Kidney epithelial cell (primary cell): ENCODE data around the gene SPDYE2. TPM values are rescaled to one million over a fixed set of nuclear protein-coding genes. Genes with fewer than 3 reads are reported as not detected.
"Not testable (repeated sequence)": the region's sequence is repeated elsewhere in the genome, so short reads cannot be mapped to it uniquely, and the experiment has no call there.

ENCODE experiments used
- DNase-seq: peaks from one replicate; pipeline ENCODE4 v3.0.0-alpha.2; 2010; ENCODE audit warnings: low read depth
- H3K27me3 ChIP-seq: 2 replicates; pipeline ENCODE4 v1.6.0; 2011; ENCODE audit warnings: low read length; ENCODE audit not compliant: control insufficient read depth, insufficient read depth
- H3K36me3 ChIP-seq: 2 replicates; pipeline ENCODE4 v1.5.1; 2011; ENCODE audit warnings: low read length; ENCODE audit not compliant: control insufficient read depth, insufficient read depth
- H3K4me3 ChIP-seq: 2 replicates; pipeline ENCODE4 v1.5.1; 2011; ENCODE audit warnings: low read depth, mild to moderate bottlenecking, control low read depth, low read length
- total RNA-seq: library from RNA; depleted of rRNA; stranded (reverse); fragments of >200 nt; gene quantifications from 2 replicates; pipeline ENCODE4 v1.2.3, GENCODE V29; 2015

SPDYE2 gene
- total RNA-seq, 1 donor from 2014 or later, result not detected

GRCh38 chr7:102527182-102527581, 23.8 kb upstream of the SPDYE2 start:
- DNase-seq, H3K36me3 ChIP-seq, H3K4me3 ChIP-seq, H3K27me3 ChIP-seq: not testable (repeated sequence)

GRCh38 chr7:102527822-102528793, 22.9 kb upstream of the SPDYE2 start:
- DNase-seq, H3K36me3 ChIP-seq, H3K4me3 ChIP-seq, H3K27me3 ChIP-seq: not testable (repeated sequence)

GRCh38 chr7:102531583-102531982, 19.4 kb upstream of the SPDYE2 start:
- not testable (repeated sequence) for DNase-seq, H3K27me3 ChIP-seq, H3K36me3 ChIP-seq, H3K4me3 ChIP-seq

- DNase-seq, H3K27me3 ChIP-seq, H3K36me3 ChIP-seq, H3K4me3 ChIP-seq: not testable (repeated sequence)
Observed at GRCh38 chr7:102532127-102532526, 18.9 kb upstream of the SPDYE2 start.

- DNase-seq, H3K4me3 ChIP-seq, H3K36me3 ChIP-seq, H3K27me3 ChIP-seq: not testable (repeated sequence)
Observed at GRCh38 chr7:102535062-102535615, 15.9 kb upstream of the SPDYE2 start.

GRCh38 chr7:102540604-102541003, 10.4 kb upstream of the SPDYE2 start:
- DNase-seq, H3K4me3 ChIP-seq, H3K36me3 ChIP-seq, H3K27me3 ChIP-seq: not testable (repeated sequence)

GRCh38 chr7:102542083-102542482, 8.9 kb upstream of the SPDYE2 start:
- not testable (repeated sequence) for H3K27me3 ChIP-seq, H3K4me3 ChIP-seq, H3K36me3 ChIP-seq, DNase-seq

- not testable (repeated sequence) for H3K27me3 ChIP-seq, H3K36me3 ChIP-seq, DNase-seq, H3K4me3 ChIP-seq
Observed at GRCh38 chr7:102542771-102543170, 8.3 kb upstream of the SPDYE2 start.

GRCh38 chr7:102543596-102543995, 7.4 kb upstream of the SPDYE2 start, which contains the start of gene UPK3BL2:
UPK3BL2 (minus strand) TSS chr7:102543696; CDS start chr7:102543636, 60 bp downstream.
- not testable (repeated sequence) for H3K36me3 ChIP-seq, H3K4me3 ChIP-seq, DNase-seq, H3K27me3 ChIP-seq

- not testable (repeated sequence) for H3K27me3 ChIP-seq, DNase-seq, H3K4me3 ChIP-seq, H3K36me3 ChIP-seq
Observed at GRCh38 chr7:102544372-102544771, 6.7 kb upstream of the SPDYE2 start.

GRCh38 chr7:102545288-102545687, 5.7 kb upstream of the SPDYE2 start:
- not testable (repeated sequence) for H3K27me3 ChIP-seq, H3K4me3 ChIP-seq, DNase-seq, H3K36me3 ChIP-seq

- H3K4me3 ChIP-seq, DNase-seq, H3K27me3 ChIP-seq, H3K36me3 ChIP-seq: not testable (repeated sequence)
Observed at GRCh38 chr7:102546353-102546752, 4.7 kb upstream of the SPDYE2 start.

GRCh38 chr7:102568620-102569019, 17.6 kb downstream of the SPDYE2 start:
- not testable (repeated sequence) for H3K36me3 ChIP-seq, H3K4me3 ChIP-seq, DNase-seq, H3K27me3 ChIP-seq
